ENCODE measurements around the gene TSPAN2.

DNA sequence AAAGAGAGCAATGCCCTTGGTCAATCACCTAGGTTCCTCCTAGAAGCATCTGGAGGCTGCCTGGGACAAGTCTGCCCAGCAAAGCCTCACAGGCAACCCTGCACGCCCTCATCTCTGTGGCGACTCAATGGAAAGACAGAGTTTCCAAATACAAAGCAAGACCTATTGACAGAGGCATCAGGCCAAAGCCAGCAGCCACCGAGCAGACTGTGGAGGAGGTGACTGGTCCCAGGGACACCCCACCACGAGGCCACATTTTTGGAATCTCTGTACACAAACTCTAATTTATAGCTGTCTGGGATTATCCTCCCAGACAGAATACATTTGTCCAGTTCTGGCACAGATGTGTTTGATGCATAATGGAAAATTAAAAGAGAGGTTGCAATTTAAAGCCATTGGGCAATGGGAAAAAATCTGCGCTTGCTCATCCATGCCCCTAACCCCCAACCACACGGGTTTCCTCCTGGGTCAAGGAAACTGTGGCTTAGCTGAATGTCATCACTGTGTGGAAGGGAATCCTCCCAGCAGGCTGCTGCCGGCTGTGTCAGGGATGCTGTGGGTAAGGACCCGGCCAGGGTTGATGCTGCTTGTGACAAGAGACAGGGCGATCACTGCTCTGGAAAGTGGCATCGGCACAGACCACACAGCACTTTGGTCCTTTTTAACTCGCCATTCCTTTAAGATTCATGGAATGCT is 14.3 kb downstream of the TSPAN2 start:
- TF ChIP-seq, protein P1, sequence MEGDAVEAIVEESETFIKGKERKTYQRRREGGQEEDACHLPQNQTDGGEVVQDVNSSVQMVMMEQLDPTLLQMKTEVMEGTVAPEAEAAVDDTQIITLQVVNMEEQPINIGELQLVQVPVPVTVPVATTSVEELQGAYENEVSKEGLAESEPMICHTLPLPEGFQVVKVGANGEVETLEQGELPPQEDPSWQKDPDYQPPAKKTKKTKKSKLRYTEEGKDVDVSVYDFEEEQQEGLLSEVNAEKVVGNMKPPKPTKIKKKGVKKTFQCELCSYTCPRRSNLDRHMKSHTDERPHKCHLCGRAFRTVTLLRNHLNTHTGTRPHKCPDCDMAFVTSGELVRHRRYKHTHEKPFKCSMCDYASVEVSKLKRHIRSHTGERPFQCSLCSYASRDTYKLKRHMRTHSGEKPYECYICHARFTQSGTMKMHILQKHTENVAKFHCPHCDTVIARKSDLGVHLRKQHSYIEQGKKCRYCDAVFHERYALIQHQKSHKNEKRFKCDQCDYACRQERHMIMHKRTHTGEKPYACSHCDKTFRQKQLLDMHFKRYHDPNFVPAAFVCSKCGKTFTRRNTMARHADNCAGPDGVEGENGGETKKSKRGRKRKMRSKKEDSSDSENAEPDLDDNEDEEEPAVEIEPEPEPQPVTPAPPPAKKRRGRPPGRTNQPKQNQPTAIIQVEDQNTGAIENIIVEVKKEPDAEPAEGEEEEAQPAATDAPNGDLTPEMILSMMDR (IDR thresholded peaks at IDR 0.05) = no peak
- TF ChIP-seq POLR2A (IDR thresholded peaks at IDR 0.05) = no peak

Measured in body of pancreas (tissue), 4 donors.